OCI-LY1 (cell line): ENCODE data around the gene USH2A.

Experiments used
- H2AFZ ChIP-seq: fragments of 200-600 bp; sonication (generic), shearing (Covaris generic); 2 replicates; pipeline ENCODE4 v1.6.0; 2014; ENCODE audit warnings: antibody characterized with exemption, mild to moderate bottlenecking, low read length
- H3F3A ChIP-seq: fragments of 200-600 bp; sonication (generic), shearing (Covaris generic); 2 replicates; pipeline ENCODE4 v1.6.0; 2014; ENCODE audit warnings: mild to moderate bottlenecking, antibody characterized with exemption, low read length, moderate library complexity; ENCODE audit not compliant: insufficient read depth
- H3K27ac ChIP-seq: fragments of 200-600 bp; sonication (generic); 2 replicates; pipeline ENCODE4 v1.5.1; 2014; ENCODE audit warnings: low read length, mixed run types, mild to moderate bottlenecking, low read depth; ENCODE audit not compliant: poor library complexity, severe bottlenecking
- H3K27me3 ChIP-seq: fragments of 200-600 bp; sonication (generic); 2 replicates; pipeline ENCODE4 v1.6.0; 2014; ENCODE audit warnings: antibody characterized with exemption, mild to moderate bottlenecking, low read length, moderate library complexity; ENCODE audit not compliant: insufficient read depth
- H3K36me3 ChIP-seq: fragments of 200-600 bp; sonication (generic); 2 replicates; pipeline ENCODE4 v1.6.1; 2014; ENCODE audit warnings: mild to moderate bottlenecking, antibody characterized with exemption, low read length, moderate library complexity, mixed read lengths; ENCODE audit not compliant: insufficient read depth
- H3K4me1 ChIP-seq: fragments of 200-600 bp; sonication (generic); 2 replicates; pipeline ENCODE4 v1.5.1; 2014; ENCODE audit warnings: mild to moderate bottlenecking, low read length, moderate library complexity; ENCODE audit not compliant: insufficient read depth, severe bottlenecking
- H3K4me2 ChIP-seq: fragments of 200-600 bp; sonication (generic), shearing (Covaris generic); 2 replicates; pipeline ENCODE4 v1.6.1; 2014; ENCODE audit warnings: low read length
- H3K4me3 ChIP-seq: fragments of 200-600 bp; sonication (generic); 2 replicates; pipeline ENCODE4 v1.5.1; 2014; ENCODE audit warnings: low read length, low read depth, mild to moderate bottlenecking, mixed read lengths; ENCODE audit not compliant: poor library complexity, severe bottlenecking
- H3K79me2 ChIP-seq: fragments of 200-600 bp; shearing (Covaris generic); 2 replicates; pipeline ENCODE4 v1.6.1; 2016; ENCODE audit warnings: mixed run types, low read length, mixed read lengths; ENCODE audit not compliant: insufficient read depth
- H3K9ac ChIP-seq: fragments of 200-600 bp; sonication (generic), shearing (Covaris generic); 2 replicates; pipeline ENCODE4 v1.6.1; 2014; ENCODE audit warnings: mild to moderate bottlenecking, low read length, mixed read lengths
- H3K9me2 ChIP-seq: fragments of 200-600 bp; sonication (generic), shearing (Covaris generic); 2 replicates; pipeline ENCODE4 v1.6.1; 2014; ENCODE audit warnings: low read depth, mild to moderate bottlenecking, low read length, mixed read lengths
- H3K9me3 ChIP-seq: fragments of 200-600 bp; shearing (Covaris generic); 2 replicates; pipeline ENCODE4 v1.6.1; 2014; ENCODE audit warnings: low read length, mixed read lengths
- H4K20me1 ChIP-seq: fragments of 200-600 bp; sonication (generic), shearing (Covaris generic); 2 replicates; pipeline ENCODE4 v1.6.0; 2016; ENCODE audit warnings: mild to moderate bottlenecking, low read length; ENCODE audit not compliant: insufficient read depth
- EZH2 ChIP-seq: fragments of 200-600 bp; sonication (generic), shearing (Covaris generic); IDR thresholded peaks from 2 replicates; pipeline ENCODE4 v1.8.0; 2017; ENCODE audit warnings: borderline replicate concordance, mixed run types, mild to moderate bottlenecking, antibody characterized with exemption, low read length, moderate library complexity, mixed read lengths
- TF ChIP-seq, protein P1 (sequence below): fragments of 200-600 bp; sonication (generic), shearing (Covaris generic); IDR thresholded peaks from 2 replicates; pipeline ENCODE4 v1.5.1; 2017; ENCODE audit warnings: mild to moderate bottlenecking, antibody characterized with exemption, low read length, moderate library complexity, mixed read lengths

The USH2A gene

GRCh38 chr1:216119600-216119999 lies 303.6 kb downstream of the USH2A start:
- no peaks in the 10 kb centered on the region for H3K9me3 ChIP-seq
- H3K27ac ChIP-seq, result no peak overlapping the region
- no peaks in the 10 kb centered on the region for H3K27me3 ChIP-seq
- H3K79me2 ChIP-seq, result no peaks in the 10 kb centered on the region
- no peaks in the 10 kb centered on the region for H3K9me2 ChIP-seq
- no peaks in the 10 kb centered on the region for H4K20me1 ChIP-seq
- TF ChIP-seq EZH2, result no peak
- TF ChIP-seq, protein P1, sequence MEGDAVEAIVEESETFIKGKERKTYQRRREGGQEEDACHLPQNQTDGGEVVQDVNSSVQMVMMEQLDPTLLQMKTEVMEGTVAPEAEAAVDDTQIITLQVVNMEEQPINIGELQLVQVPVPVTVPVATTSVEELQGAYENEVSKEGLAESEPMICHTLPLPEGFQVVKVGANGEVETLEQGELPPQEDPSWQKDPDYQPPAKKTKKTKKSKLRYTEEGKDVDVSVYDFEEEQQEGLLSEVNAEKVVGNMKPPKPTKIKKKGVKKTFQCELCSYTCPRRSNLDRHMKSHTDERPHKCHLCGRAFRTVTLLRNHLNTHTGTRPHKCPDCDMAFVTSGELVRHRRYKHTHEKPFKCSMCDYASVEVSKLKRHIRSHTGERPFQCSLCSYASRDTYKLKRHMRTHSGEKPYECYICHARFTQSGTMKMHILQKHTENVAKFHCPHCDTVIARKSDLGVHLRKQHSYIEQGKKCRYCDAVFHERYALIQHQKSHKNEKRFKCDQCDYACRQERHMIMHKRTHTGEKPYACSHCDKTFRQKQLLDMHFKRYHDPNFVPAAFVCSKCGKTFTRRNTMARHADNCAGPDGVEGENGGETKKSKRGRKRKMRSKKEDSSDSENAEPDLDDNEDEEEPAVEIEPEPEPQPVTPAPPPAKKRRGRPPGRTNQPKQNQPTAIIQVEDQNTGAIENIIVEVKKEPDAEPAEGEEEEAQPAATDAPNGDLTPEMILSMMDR, result peak; percentile 43
- no peak overlapping the region for H3K4me2 ChIP-seq
- no peaks in the 10 kb centered on the region for H3K4me1 ChIP-seq
- no peaks in the 10 kb centered on the region for H3F3A ChIP-seq
- H3K4me3 ChIP-seq, result no peak overlapping the region
- H3K9ac ChIP-seq, result no peak overlapping the region
- H3K36me3 ChIP-seq, result no peaks in the 10 kb centered on the region
- no peak overlapping the region for H2AFZ ChIP-seq

DNA sequence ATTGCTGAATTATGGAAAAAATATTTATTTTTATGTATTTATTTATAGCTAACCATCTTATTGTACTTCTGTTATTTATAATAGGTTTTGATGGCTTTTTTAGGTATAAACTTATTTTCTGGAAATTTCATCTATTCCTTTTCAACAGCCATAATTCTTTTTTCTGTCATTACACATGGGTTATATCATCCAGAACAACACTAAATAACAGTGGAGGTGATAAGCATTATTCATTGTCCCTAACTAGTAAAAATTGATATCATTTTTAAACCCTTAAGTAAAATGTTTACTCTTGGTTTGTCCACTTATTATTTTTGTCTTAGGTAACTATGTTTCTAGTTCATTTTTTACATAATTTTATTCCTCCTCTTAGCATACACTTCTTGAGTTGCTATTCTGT lies 309.1 kb downstream of the USH2A start:
- H3K4me1 ChIP-seq, result no peaks in the 10 kb centered on the region
- H4K20me1 ChIP-seq, result no peaks in the 10 kb centered on the region
- no peaks in the 10 kb centered on the region for H3K9me2 ChIP-seq
- H3K4me2 ChIP-seq, result no peak overlapping the region
- no peaks in the 10 kb centered on the region for H3F3A ChIP-seq
- H2AFZ ChIP-seq, result no peak overlapping the region
- no peaks in the 10 kb centered on the region for H3K9me3 ChIP-seq
- no peak overlapping the region for H3K4me3 ChIP-seq
- no peaks in the 10 kb centered on the region for H3K79me2 ChIP-seq
- H3K9ac ChIP-seq, result no peak overlapping the region
- H3K27me3 ChIP-seq, result no peaks in the 10 kb centered on the region
- no peak for TF ChIP-seq EZH2
- TF ChIP-seq, protein P1, result no peak
- no peak overlapping the region for H3K27ac ChIP-seq
- H3K36me3 ChIP-seq, result no peaks in the 10 kb centered on the region

- Histone ChIP-seq H3K36me3 (no peaks in the 10 kb centered on the region), H2AFZ (no peak overlapping the region), H3F3A (no peaks in the 10 kb centered on the region), H4K20me1 (no peaks in the 10 kb centered on the region), H3K27me3 (no peaks in the 10 kb centered on the region), H3K9ac (no peak overlapping the region), H3K9me3 (no peaks in the 10 kb centered on the region), H3K9me2 (no peaks in the 10 kb centered on the region), H3K79me2 (no peaks in the 10 kb centered on the region), H3K27ac (no peak overlapping the region), H3K4me3 (no peak overlapping the region), H3K4me1 (no peaks in the 10 kb centered on the region), H3K4me2 (no peak overlapping the region)
- TF ChIP-seq, protein P1, result no peak
- TF ChIP-seq EZH2, result no peak
These were observed 310.1 kb downstream of the USH2A start for GRCh38 chr1:216113181-216113580.
